ENCODE data around the gene EIPR1.

EIPR1 gene

DNA sequence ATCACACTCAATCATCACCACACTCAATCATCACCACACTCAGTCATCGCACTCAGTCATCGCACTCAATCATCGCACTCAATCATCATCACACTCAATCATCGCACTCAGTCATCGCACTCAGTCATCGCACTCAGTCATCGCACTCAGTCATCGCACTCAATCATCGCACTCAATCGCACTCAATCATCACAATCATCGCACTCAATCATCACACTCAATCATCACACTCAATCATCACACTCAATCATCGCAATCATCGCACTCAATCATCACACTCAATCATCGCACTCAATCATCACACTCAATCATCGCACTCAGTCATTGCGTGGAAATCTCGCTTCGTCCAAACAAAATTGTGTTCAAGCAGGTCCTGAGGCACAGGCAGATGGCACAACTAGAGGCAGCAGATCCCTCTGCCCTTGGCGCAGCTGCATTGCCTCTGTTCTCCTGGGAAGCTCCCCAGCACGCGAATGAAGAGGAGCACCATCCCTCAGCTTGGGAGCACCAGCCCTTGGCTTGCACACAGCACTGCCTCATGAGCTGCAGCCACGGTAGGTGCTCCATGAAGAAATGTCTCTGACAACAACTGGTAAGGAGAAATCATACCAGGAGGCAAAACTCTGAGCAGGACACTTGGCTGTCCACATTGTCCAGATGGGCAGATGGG lies 108.1 kb downstream of the EIPR1 start:
- no peak for TF ChIP-seq CTCF (IDR thresholded peaks at IDR 0.05; ENCODE audit: unreplicated experiment in 3 of 3)
- peaks cover 35% of the 10 kb centered on the region for H3K36me3 Mint-ChIP-seq (ENCODE audit: low read depth)
- peaks cover 18% of the 10 kb centered on the region for H3K9me3 Mint-ChIP-seq
- no peak overlapping the region for H3K27ac Mint-ChIP-seq
- no peak overlapping the region for H3K4me3 Mint-ChIP-seq
- H3K27me3 Mint-ChIP-seq (ENCODE audit: low read depth): no peaks in the 10 kb centered on the region
- peaks cover 9% of the 10 kb centered on the region for H3K4me1 Mint-ChIP-seq

- Mint-ChIP-seq H3K9me3 (peaks cover 10% of the 10 kb centered on the region), H3K27me3 (ENCODE audit: low read depth) (no peaks in the 10 kb centered on the region), H3K4me3 (no peak overlapping the region), H3K27ac (no peak overlapping the region), H3K4me1 (peaks cover 9% of the 10 kb centered on the region), H3K36me3 (ENCODE audit: low read depth) (peaks cover 26% of the 10 kb centered on the region)
- no peak for TF ChIP-seq CTCF (IDR thresholded peaks at IDR 0.05; ENCODE audit: unreplicated experiment in 3 of 3)
Observed at GRCh38 chr2:3268705-3269029, 109.0 kb downstream of the EIPR1 start.

GRCh38 chr2:3267869-3268704 lies 109.5 kb downstream of the EIPR1 start:
- peaks cover 23% of the 10 kb centered on the region for H3K36me3 Mint-ChIP-seq (ENCODE audit: low read depth)
- no peak for TF ChIP-seq CTCF (IDR thresholded peaks at IDR 0.05; ENCODE audit: unreplicated experiment in 3 of 3)
- no peaks in the 10 kb centered on the region for H3K27me3 Mint-ChIP-seq (ENCODE audit: low read depth)
- peaks cover 9% of the 10 kb centered on the region for H3K4me1 Mint-ChIP-seq
- no peak overlapping the region for H3K4me3 Mint-ChIP-seq
- peaks cover 7% of the 10 kb centered on the region for H3K9me3 Mint-ChIP-seq
- no peak overlapping the region for H3K27ac Mint-ChIP-seq

GRCh38 chr2:3266925-3267867 lies 110.4 kb downstream of the EIPR1 start:
- H3K4me3 Mint-ChIP-seq: no peak overlapping the region
- H3K4me1 Mint-ChIP-seq: peaks cover 9% of the 10 kb centered on the region
- peaks cover 19% of the 10 kb centered on the region for H3K36me3 Mint-ChIP-seq (ENCODE audit: low read depth)
- H3K9me3 Mint-ChIP-seq: peaks cover under 1% of the 10 kb centered on the region
- no peak for TF ChIP-seq CTCF (IDR thresholded peaks at IDR 0.05; ENCODE audit: unreplicated experiment in 3 of 3)
- no peaks in the 10 kb centered on the region for H3K27me3 Mint-ChIP-seq (ENCODE audit: low read depth)
- no peak overlapping the region for H3K27ac Mint-ChIP-seq

- TF ChIP-seq CTCF (IDR thresholded peaks at IDR 0.05; ENCODE audit: unreplicated experiment in 3 of 3): no peak
- Mint-ChIP-seq H3K27ac (no peak overlapping the region), H3K36me3 (ENCODE audit: low read depth) (peaks cover 9% of the 10 kb centered on the region), H3K4me3 (no peak overlapping the region), H3K9me3 (no peaks in the 10 kb centered on the region), H3K4me1 (peaks cover 9% of the 10 kb centered on the region), H3K27me3 (ENCODE audit: low read depth) (no peaks in the 10 kb centered on the region)
Observed at GRCh38 chr2:3265981-3266924, 111.4 kb downstream of the EIPR1 start.
